ENCODE results near the gene MAP1LC3B.
"Not testable (repeated sequence)": the region's sequence is repeated elsewhere in the genome, so short reads cannot be mapped to it uniquely, and the experiment has no call there.

MAP1LC3B gene

DNA sequence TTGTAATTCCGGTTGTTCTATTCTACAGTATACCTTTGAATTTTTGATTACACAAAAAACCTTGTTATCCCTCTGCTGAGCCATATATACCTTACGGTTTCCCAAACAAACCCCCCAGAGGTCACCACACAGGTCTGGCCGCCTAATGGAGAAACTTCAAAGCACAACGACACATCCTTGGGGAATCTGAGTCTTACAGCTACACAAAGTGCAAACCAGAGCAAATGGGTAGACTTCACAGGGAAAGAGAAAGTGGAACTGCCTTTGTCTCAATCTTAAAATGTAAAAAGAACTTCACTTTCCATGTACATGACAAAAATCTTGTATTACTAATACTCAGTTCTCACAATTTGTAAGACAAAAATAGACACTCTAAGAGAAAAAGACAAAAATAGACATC lies 11.3 kb upstream of the MAP1LC3B start:
- no peak for DNase-seq (ENCODE audit: low read depth in 2 of 2)

DNA sequence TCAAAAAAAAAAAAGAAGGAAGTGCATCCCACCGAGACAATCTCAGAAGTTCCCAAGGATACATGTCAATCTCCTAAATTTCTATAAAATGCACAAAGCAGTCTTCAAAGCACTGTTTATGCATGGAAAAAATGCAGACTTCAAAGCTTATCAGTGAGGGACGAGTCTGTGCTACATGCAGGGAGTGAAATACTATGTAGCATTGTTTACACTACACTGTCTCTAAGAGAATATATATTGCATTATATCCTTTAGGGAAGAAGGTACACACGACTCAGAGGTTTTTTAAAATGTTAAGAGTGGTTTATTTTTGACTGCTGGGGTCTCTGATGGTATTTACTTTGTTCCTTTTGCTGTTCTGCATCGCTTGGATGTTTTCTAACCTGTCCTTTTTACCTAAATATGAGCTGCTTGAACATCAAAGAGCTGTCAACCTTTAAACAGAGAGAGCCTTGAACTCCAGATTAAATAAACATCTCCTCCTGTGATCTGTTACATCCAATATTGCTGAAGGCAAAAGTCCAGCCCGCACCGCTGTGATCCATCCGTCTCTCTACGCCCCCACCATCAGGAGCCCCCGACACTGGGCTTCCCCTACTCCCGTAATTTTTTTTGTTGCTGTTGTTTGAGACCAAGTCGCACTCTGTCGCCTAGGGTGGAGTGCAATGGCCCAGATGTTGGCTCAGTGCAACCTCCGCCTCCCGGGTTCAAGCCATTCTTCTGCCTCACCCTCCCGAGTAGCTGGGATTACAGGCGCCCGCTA lies 9.9 kb upstream of the MAP1LC3B start:
- DNase-seq (ENCODE audit: low read depth in 2 of 2): no peak

DNA sequence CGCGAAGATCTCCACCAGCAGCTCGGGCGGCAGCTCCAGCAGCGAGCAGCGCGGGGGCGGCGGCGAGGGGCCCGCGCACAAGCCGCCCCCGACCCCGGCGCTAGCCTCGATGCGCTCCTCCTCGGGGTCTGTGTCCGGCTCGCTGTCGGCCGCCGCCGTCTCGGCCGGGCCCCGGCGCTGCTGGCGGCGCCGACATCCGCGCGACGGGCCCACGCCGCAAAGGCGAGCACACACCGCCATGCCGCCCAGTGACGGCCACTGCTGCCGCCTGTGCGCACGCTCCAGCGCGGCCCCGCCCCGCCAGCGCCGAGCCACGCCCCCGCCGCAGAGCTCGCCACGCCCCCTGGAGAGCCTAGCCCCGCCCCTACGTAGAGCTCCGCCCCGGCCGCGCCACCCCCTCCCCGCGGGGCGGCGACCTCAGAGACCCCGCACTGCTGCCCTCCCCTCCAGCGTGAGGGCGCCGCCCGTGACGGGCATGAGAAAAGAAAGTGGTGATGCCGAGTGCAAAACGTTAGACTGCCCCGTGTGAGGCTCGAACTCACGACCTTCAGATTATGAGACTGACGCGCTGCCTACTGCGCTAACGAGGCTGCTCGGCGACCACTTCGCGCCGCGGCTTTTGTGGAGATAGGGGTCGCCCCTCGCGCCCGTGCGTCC lies 8.5 kb upstream of the MAP1LC3B start, which contains the start of gene FBXO31:
TSS of gene FBXO31 (minus strand) at position 272 of the 657 bp plus-strand sequence. CDS start at position 240, 32 bp downstream.
- DNase-seq (ENCODE audit: low read depth in 2 of 2): peak; percentile 85 to 86

DNA sequence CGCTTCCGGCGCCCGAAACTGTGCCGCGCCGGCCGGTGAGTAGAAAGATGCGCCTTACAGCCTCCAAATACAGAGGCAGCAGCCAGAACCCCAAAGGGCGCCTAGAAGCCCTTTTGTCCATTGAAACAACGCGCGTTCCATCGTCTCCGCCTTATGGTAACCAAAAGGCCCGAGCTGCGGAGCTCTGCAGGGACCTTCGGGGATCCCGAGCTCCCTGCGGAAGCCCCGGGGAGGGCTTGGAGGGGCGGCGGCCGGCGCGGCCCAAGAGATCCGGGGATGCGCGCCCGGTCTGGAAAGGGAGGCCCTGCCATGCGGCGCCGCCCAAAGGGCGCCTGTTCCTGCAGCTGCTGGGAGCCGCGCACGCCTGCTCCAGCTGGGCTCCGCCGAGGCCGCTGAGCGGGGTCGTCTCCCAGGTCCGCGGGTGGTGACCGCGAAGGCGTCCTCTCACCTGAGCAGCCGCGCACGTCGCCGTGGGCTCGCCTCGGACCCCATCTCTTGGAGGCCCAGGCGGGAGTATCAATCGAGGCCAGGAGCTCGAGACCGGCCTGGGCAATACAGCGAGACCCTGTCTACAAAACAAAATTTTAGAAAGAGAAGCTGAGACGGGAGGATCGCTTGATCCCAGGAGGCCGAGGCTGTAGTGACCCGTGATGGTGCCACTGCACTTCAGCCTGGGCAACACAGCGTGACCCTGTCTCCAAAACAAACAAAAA lies 7.8 kb upstream of the MAP1LC3B start:
- no peak for DNase-seq (ENCODE audit: low read depth in 2 of 2)

DNA sequence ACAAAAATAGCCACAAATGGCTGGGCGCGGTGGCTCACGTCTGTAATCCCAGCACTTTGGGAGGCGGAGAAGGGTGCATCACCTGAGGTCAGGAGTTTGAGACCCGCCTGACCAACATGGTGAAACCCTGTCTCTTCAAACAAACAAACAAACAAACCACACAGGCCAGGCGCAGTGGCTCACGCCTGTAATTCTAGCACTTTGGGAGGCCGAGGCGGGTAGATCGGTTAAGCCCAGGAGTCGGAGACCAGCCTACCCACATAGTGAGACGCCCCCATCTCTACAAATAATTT lies 7.3 kb upstream of the MAP1LC3B start:
- not testable (repeated sequence) for DNase-seq (ENCODE audit: low read depth in 2 of 2)

DNA sequence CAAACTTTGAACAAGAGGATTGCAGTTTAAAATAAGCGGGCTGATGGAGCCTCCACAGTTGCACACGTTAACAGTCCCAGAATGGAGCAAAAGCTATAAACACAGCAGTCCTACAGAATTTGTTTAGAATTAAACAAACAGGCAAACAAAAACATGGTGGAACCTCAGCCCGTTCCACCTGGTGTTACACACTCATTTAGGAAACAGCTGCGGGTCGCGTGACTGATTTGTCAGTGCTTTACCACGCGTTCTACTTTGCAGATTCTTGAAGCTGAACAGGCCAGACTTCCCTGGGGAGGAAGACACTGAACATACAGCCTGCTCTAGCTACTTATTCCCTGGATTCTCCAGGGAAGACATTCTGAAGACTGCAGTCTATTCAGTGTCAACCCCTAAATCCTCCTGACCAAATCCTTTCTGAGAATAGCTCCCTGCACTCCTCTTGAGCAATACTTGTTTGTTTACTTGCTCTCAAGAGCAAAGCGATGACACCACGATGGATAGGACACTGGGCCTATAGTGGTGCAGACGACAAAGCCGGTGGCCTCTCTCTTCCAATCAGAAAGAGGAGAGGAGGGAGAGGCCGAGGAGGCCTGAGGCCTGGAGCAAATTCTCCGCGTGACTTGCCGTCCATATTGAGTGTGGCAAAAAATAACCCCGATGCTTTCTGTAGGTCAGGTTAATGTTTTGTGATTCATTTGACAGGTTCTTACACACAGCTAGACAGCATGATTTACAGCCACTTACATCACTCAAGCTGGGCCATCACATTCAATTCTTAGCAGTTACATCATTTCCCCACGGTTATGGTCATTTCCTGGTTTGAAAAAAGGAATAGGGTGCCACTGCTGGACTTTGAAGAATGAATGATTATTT lies 4.0 kb upstream of the MAP1LC3B start:
- DNase-seq (ENCODE audit: low read depth in 2 of 2): peak; percentile 96

DNA sequence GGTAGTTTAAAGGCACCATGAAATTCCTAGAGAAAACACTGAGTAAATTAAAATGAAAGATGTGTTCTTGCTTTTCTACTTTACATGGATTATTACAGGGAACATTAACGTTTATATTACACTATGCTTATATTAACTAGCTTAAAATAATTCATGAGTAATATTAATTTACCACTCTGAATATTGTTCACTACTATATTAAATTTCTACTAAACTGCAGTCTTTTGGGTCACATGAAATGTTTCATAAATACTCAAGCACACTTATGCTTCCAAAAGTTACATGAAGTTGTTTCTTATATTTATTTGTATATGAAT lies 3.4 kb upstream of the MAP1LC3B start:
- DNase-seq (ENCODE audit: low read depth in 2 of 2): no peak

DNA sequence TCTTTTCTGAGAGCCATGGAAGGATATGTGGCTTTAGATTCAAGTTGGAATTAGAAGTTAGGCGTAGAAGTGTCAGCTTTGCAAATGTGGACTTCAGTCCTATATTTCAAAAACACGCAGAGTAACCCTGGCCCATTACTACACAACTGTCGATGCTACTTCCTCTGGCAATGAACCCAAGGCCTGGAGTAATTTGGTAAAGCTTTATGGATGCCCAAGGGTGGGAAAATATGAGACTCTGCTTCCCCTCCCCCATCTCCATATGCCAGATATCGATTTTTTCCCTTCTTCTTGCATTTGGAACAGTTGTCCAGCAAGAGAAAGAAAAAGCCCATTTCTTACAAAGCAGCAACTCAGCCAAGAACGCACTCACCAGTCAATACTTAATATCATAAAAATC lies 2.9 kb upstream of the MAP1LC3B start:
- no peak for DNase-seq (ENCODE audit: low read depth in 2 of 2)

DNA sequence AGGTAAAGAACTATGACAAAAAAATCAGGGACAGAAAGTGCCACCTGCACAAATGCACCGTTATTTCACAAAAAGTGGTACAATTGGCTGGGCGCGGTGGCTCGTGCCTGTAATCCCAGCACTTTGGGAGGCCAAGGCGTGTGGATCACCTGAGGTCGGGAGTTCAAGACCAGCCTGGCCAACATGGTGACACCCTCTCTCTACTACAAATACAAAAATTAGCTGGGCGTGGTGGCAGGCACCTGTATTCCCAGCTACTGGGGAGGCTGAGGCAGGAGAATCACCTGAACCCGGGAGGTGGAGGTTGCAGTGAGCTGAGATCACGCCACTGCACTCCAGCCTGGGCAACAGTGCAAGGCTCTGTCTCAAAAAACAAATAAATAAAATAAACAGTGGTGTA lies 2.2 kb upstream of the MAP1LC3B start:
- not testable (repeated sequence) for DNase-seq (ENCODE audit: low read depth in 2 of 2)

DNA sequence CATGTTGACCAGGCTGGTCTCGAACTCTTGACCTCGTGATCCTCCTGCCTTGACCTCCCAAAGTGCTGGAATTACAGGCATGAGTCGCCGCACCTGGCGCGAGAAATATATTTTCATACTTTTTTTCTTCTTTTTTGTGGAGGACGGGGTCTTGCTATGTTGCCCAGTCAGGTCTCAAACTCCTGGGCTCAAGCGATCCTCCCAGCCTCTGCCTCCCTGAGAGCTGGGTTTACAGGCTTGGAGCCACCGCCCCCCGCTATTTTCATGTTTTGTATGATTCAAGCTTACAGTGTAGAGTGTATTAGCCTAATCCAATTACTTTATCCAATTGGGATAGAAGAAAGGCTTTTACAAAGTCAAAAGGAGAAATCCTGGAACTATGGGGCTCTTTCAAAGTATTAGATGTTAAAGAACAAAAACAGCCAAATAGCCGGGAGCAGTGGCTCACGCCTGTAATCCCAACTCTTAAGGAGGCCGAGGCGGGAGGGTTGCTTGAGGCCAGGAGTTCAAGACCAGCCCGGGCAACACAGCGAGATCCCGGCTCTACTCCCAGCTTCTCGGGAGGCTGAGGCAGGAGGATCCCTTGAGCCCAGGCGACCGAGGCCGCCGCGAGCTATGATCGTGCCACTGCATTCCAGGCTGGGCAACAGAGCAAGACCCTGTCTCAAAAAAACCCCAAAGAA lies 1.4 kb upstream of the MAP1LC3B start:
- DNase-seq (ENCODE audit: low read depth in 2 of 2): no peak

DNA sequence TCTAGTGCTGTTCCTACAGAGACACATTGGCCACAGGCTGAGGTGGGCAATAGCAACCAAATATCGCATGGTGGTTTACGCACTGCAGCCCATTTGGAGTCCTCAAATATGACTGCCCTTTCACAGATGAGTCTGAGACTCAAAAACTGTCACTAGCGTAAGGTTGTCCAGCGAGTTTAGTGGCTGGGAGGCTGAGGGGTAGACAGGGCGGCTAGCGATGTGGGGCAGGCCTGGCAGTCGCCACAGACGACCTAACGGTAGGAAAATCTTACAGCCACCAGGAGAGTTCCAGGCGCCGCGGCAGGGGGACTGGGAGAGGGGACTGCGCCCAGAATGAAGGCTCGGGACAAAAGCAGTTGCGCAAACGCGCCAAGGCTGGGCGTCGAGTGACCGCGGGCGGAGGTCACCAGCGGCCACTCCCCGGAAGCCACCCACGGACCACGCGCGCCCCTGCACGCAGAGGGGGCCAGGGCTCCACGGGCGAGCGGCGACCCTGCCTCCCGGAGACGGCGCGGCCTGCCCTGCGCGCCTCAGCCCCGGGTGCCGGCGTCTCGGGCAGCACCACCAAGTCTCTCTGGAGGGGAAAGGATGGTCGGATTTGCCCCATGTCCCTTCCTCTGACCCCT lies 699 bp upstream of the MAP1LC3B start:
- DNase-seq (ENCODE audit: low read depth in 2 of 2): no peak

DNA sequence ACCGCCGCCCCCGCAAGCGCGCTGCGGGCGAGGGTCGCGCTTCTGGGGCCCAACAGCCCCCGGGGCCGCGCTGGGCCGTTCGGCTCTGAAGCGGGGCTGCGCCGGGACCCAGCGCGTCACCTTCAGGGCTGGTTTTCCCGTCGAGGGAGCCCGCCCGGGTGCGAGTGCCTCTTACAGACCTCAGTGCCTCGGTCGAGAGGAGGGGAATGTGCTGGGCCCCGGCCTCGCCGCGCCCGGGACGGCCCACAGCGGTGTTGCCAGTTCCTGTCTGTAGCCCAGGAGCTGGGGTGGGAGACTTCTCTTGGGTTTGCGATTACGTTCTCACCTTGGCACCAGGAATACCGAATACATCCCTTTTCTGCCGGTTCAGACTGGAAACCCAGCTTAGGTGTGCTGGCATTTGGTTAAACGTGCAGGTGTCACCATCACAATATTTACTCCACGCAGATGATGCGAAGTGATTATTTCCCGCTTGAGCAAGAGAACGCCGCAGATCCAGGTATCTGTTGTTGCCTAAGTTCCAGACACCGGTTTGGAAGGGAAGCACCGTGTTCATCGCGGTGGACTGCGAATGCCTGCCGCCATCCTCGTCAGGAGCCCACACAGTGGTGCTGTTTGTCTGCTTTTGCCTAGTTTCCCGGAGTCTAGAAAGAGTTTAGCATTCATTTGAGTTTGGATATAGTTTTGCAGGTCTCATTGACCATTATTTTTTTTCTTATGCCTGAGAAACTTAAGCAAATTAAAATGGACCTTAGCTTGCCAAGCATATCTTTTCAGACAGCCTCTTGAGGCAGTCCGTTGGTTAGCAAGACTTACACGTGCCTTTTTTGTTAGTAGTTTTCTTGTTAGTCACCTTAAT lies 914 bp downstream of the MAP1LC3B start:
- no peak for DNase-seq (ENCODE audit: low read depth in 2 of 2)

DNA sequence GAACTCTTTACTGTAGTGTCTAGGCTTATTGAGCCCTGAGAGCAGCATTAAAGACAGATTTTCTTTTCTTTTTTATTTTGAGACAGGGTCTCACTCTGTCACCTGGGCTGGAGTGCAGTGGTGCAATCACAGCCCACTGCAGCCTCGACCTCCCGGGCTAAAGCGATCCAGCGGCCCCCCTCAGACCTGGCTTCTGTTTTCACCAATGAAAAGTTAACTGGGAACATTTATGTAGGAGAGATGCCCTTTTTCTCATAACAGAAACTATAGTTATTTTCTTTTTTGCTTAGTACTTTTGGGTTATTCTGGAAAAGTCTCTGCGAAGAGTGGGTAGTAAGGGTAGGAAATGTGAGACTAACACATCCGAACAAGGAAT lies 1.5 kb downstream of the MAP1LC3B start:
- no peak for DNase-seq (ENCODE audit: low read depth in 2 of 2)

DNA sequence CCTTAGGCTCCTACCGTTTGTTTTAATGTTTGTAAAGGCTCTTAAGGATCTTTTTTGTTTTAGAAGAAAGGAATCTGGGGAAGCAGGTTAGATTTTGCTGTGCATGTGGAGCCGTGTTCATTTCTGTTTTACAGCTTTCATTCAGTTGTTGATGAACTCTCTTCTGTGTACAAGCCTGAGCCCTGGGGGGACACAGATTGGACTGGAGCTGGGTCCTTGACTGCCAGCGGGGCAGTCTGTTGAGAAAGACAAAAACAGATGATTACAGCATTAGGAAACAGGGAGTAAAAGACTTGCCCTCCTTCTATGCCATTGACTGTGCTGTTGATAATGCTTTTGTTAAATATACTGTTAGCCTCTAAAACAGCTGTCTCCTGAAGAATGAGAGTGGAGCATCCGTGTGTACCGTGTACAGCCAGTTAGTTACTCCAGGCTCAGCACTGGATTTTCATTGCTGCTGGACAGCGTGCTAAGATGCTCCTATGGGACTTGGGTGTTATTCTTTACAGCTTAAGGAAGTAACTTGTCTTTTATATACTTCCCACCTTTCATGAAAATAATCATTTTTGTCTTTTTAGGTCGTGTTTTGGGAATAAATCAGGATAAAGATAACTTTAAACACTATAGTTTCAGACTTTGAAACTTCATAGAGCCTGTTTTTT lies 3.2 kb downstream of the MAP1LC3B start:
- no peak for DNase-seq (ENCODE audit: low read depth in 2 of 2)

DNA sequence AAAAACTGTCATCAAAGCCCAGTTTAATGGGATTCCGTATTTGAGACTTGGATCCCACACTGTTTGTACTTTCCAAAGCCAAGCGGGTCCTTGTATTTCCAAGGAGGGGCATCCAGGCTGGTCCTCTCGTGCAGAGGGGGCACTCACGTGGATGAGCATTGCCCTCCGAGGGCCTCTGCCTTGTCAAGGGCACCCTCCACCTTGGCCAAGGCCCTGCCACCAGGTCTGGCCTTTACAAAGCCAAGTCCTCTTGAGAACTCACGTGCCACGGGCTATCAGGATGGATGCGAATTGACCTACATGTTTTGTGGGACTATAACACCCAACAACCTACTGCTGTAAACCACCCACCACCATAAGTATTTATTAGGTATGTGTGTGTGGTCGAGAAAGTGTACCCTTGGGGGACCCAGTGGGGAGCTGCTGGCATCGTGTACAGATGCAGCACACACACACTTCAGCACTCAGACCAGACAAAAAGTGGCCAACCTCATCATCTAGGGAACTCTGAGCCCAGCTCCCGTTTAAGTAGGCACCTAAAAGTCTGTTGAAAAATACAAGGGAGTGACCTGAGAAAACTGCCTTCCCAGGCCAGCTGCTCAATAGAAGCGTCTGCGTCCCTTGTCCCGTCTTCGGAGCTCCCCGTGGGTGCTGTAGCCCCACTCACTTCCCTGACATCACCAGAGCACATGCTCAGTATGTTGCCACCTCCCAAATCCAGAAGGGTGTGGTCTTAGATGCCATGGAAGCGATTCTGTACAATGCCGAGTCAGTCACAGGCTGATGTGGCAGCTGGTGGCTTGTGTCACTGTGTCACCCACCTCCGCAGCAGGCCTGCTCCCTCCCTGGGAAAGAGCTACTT lies 12.9 kb downstream of the MAP1LC3B start:
- DNase-seq (ENCODE audit: low read depth in 2 of 2): no peak

DNA sequence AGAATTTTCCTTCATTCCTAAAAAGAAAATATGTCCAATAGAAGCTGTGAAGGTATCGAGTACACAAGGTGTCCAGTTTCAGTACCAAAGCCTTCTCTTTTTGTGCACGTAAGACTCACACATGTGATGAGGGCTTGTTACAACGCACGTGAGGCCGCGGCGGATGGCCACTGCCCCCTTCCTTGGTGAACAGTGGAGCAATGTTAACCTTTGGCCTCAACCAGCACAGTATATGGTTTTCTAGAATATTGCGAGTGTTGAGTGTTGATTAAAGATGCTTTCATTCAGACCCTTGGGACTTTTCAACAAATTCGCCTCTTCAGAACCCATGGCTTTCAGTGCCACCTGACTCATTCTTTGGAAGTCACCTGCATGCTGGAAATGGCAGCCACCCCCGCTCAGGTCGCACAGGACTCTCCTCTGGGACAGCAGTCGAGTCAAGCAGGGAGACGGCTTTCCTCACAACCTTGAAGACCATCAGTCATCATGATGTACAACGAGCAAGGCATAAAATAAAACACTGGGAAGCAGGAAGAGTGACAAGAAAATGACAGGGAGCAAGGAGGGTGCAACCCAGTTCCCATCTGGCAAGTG lies 14.5 kb downstream of the MAP1LC3B start:
- no peak for DNase-seq (ENCODE audit: low read depth in 2 of 2)

DNA sequence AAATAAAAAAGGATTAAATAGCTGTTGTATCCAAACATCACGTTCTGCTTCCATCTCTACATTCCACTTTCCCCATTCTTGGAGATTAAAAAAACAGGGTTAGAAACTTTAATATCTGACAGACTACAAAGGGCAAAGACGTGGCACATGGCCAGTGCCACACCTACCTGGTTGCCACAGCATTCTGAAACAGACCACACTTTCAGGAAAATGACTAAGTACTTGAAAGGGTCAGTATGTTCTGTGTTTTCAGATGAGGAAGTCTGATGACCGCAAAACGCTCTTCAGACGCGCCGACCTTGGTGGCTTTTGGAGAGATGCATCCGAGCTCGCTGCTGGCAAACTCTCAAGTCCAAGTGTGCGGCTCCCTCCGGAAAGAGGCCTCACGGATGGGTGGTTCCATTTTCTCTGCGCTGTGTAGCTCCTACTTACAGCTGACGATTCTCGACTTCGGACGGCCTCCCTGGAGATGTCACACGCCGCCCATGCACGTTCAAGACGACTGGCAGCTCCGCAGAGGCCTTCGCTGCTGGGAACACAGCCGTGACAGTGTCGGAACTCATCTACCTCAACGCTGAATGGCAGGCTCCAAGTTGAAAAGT lies 15.5 kb downstream of the MAP1LC3B start:
- no peak for DNase-seq (ENCODE audit: low read depth in 2 of 2)

DNA sequence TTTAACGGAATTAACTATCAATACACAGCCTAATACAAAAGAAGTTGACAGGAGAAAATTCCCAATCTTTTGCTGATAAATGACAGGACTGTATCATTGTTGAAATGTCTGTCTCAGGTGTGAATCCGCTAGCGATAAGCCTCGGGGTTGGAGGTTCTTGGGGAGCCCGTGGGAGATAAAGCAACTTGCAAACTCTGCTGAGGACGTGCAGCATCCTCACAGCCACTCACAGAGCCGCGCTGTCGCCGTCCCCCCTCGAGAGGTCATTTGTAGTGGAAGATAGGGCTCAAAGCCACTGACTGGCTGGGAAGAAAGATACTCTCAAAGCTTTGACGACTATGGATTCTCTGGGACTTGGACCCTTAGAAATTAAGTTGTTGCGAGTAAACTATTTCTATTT lies 17.0 kb downstream of the MAP1LC3B start:
- DNase-seq (ENCODE audit: low read depth in 2 of 2): no peak

All from fibroblast of skin of left quadriceps (primary cell).